ENCODE results near the gene ZNF543. TPM values are rescaled to one million over a fixed set of nuclear protein-coding genes. Genes with fewer than 3 reads are reported as not detected.
A peak's percentile ranks its signal among the peaks of the same experiment; 100 is the strongest.

The ZNF543 gene
- total and polyA plus RNA-seq, 2 of the 13 experiments (the other 11 are each of a cell fraction or from before 2014, with no cell fraction given), result 2.1 to 8.9 TPM

DNA sequence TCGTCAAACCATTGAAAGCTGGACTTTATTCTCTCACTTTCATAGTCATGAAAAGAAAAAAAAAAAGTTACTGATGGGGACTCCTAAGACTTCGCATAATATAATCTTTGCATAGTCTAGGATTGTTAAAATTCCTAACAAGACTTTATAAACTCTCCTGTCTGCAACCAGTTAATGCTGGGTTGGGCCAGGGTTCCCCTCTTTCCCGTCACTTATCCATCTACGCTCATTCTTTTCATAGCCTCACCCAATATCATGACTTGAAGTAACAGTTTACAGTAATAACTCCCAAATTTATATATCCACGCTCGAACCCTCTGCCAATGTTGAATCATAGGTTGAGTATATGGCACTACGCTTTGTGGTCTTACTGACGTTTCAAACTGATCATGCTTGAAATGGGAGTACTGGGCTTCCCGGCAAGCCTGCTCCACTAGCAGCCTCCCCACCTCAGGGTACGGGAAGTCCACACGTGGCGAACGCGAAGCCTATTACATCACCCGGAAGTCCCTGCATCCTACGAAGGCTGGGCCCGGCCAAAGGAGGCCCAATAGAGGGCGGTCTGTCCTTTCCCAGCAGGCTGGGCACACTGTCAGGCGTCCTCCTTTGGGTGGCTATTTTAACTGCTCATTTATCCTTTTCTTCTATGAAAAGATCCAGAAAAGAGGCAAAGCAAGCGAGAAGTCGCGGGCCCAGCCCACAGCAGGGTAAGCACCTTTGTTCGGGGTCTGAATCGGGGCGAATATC, 40.7 kb upstream of the ZNF543 start (continued):
- 0 out of 2 replicates have a peak, but pooled peaks have one; percentile 90 for TF ChIP-seq ZNF780A (CRISPR knock-in tag; IDR thresholded peaks at IDR 0.05)
- TF ChIP-seq SOX13 (IDR thresholded peaks at IDR 0.05), result 0 out of 2 replicates have a peak, but pooled peaks have one; percentile 57
- peak in 1 of 2 experiments; percentile 74; a peak in 2 of 4 replicates for TF ChIP-seq SOX13 (CRISPR knock-in tag; conservative IDR thresholded peaks at IDR 0.05 in 1 of 2, IDR thresholded peaks at IDR 0.05 in 1 of 2)
- TF ChIP-seq, protein P1, sequence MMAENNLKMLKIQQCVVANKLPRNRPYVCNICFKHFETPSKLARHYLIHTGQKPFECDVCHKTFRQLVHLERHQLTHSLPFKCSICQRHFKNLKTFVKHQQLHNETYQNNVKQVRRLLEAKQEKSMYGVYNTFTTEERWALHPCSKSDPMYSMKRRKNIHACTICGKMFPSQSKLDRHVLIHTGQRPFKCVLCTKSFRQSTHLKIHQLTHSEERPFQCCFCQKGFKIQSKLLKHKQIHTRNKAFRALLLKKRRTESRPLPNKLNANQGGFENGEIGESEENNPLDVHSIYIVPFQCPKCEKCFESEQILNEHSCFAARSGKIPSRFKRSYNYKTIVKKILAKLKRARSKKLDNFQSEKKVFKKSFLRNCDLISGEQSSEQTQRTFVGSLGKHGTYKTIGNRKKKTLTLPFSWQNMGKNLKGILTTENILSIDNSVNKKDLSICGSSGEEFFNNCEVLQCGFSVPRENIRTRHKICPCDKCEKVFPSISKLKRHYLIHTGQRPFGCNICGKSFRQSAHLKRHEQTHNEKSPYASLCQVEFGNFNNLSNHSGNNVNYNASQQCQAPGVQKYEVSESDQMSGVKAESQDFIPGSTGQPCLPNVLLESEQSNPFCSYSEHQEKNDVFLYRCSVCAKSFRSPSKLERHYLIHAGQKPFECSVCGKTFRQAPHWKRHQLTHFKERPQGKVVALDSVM (CRISPR knock-in tag; IDR thresholded peaks at IDR 0.05), result peak; percentile 44; the same call in 1 of the 2 replicates
- no peak for TF ChIP-seq ZNF558 (CRISPR knock-in tag; IDR thresholded peaks at IDR 0.05; ENCODE audit: borderline replicate concordance)
- peak; percentile 41 for TF ChIP-seq KAT8 (CRISPR knock-in tag; IDR thresholded peaks at IDR 0.05)
- 0 out of 2 replicates have a peak, but pooled peaks have one; percentile 37 for TF ChIP-seq ZNF354B (CRISPR knock-in tag; IDR thresholded peaks at IDR 0.05)
- TF ChIP-seq JUND (CRISPR knock-in tag; IDR thresholded peaks at IDR 0.05), result peak; percentile 76
- TF ChIP-seq POLR2A (IDR thresholded peaks at IDR 0.05; ENCODE audit: insufficient read depth in 1 of 2, low read depth in 2 of 2, low read length in 2 of 2), result peak; percentile 81 to 93; a peak in 3 of 4 replicates
- 0 out of 2 replicates have a peak, but pooled peaks have one; percentile 70 for TF ChIP-seq ZNF749 (CRISPR knock-in tag; IDR thresholded peaks at IDR 0.05; ENCODE audit: borderline replicate concordance)
- peak; percentile 79; the same call in 1 of the 2 replicates for TF ChIP-seq KDM2A (CRISPR knock-in tag; IDR thresholded peaks at IDR 0.05; ENCODE audit: borderline replicate concordance, low read depth)
- TF ChIP-seq, protein P2, sequence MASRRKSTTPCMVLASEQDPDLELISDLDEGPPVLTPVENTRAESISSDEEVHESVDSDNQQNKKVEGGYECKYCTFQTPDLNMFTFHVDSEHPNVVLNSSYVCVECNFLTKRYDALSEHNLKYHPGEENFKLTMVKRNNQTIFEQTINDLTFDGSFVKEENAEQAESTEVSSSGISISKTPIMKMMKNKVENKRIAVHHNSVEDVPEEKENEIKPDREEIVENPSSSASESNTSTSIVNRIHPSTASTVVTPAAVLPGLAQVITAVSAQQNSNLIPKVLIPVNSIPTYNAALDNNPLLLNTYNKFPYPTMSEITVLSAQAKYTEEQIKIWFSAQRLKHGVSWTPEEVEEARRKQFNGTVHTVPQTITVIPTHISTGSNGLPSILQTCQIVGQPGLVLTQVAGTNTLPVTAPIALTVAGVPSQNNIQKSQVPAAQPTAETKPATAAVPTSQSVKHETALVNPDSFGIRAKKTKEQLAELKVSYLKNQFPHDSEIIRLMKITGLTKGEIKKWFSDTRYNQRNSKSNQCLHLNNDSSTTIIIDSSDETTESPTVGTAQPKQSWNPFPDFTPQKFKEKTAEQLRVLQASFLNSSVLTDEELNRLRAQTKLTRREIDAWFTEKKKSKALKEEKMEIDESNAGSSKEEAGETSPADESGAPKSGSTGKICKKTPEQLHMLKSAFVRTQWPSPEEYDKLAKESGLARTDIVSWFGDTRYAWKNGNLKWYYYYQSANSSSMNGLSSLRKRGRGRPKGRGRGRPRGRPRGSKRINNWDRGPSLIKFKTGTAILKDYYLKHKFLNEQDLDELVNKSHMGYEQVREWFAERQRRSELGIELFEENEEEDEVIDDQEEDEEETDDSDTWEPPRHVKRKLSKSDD (CRISPR knock-in tag; IDR thresholded peaks at IDR 0.05; ENCODE audit: low read depth), result peak; percentile 55; the same call in 1 of the 2 replicates
- TF ChIP-seq ZFY (CRISPR knock-in tag; IDR thresholded peaks at IDR 0.05), result peak; percentile 80
- no peak for TF ChIP-seq ZNF446 (CRISPR knock-in tag; IDR thresholded peaks at IDR 0.05)
- TF ChIP-seq ZNF781 (CRISPR knock-in tag; IDR thresholded peaks at IDR 0.05; ENCODE audit: borderline replicate concordance, not compliant biosample characterization), result peak; percentile 54
- TF ChIP-seq ZNF234 (CRISPR knock-in tag; conservative IDR thresholded peaks at IDR 0.05), result peak; percentile 90; the same call in 1 of the 2 replicates
- TF ChIP-seq, protein P3, sequence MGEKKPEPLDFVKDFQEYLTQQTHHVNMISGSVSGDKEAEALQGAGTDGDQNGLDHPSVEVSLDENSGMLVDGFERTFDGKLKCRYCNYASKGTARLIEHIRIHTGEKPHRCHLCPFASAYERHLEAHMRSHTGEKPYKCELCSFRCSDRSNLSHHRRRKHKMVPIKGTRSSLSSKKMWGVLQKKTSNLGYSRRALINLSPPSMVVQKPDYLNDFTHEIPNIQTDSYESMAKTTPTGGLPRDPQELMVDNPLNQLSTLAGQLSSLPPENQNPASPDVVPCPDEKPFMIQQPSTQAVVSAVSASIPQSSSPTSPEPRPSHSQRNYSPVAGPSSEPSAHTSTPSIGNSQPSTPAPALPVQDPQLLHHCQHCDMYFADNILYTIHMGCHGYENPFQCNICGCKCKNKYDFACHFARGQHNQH (CRISPR knock-in tag; IDR thresholded peaks at IDR 0.05), result peak; percentile 91
- no peak for TF ChIP-seq TBP (CRISPR knock-in tag; IDR thresholded peaks at IDR 0.05)
- peak; percentile 72; the same call in 1 of the 2 replicates for TF ChIP-seq ZNF589 (CRISPR knock-in tag; conservative IDR thresholded peaks at IDR 0.05)
- no peak for TF ChIP-seq ZNF577 (CRISPR knock-in tag; IDR thresholded peaks at IDR 0.05; ENCODE audit: borderline replicate concordance, low read depth)
- TF ChIP-seq, protein P4, sequence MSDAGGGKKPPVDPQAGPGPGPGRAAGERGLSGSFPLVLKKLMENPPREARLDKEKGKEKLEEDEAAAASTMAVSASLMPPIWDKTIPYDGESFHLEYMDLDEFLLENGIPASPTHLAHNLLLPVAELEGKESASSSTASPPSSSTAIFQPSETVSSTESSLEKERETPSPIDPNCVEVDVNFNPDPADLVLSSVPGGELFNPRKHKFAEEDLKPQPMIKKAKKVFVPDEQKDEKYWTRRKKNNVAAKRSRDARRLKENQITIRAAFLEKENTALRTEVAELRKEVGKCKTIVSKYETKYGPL (CRISPR knock-in tag; IDR thresholded peaks at IDR 0.05), result peak; percentile 64; the same call in 1 of the 2 replicates
